Measurements from ENCODE around the gene CACNG5.

DNA sequence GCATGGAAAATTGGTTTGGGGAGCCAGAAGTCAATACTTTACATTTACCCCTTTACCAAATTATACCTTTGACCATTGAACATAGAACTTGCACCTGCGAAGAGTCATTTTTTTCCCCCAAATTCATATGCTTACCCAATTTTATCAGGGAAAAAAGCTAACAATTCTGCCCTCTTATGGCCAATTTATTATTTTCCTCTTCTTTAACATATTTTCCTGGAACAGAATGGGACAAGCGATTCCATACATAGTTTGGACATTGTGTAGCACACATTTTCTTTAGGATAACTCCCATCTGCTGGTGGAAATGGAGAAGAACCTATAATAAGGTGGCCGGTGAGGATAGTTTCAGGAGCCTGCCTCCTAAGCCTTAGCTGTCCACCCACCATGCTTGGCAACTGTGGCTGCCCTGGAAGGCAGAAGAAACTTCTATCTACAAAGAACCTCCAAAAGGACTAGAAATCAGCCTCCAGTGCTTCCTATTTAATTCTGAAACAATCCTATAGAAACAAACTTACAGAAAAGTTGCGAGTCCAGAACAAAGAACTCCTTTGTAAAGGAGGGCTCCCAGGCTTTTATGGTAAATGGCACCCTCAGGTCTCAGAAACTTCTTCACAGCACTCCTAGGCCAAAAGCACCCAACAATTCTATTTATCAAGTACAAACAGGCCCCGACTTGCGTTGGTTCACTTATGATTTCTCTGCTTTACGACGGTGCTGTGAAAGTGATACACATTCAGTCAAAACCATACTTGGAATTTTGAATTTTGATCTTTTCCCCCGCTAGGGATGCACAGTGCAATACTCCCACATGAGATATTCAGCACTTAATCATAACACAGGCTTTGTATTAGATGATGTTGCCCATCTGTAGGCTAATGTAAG lies 65.5 kb downstream of the CACNG5 start:
- TF ChIP-seq ZNF404 (tag by site-specific recombination; IDR thresholded peaks at IDR 0.05) (no peak), ZNF76 (tag by site-specific recombination; IDR thresholded peaks at IDR 0.05; ENCODE audit: borderline replicate concordance, low read depth) (no peak)
